Activated T-cell treated with anti-CD3 and anti-CD28 coated beads, Interleukin-2, amount 50 U/mL, for 48 hours (primary cell): ENCODE measurements around the gene HADHB.
"Not testable (repeated sequence)": the region's sequence is repeated elsewhere in the genome, so short reads cannot be mapped to it uniquely, and the experiment has no call there.

ENCODE experiments used
- DNase-seq, 2 experiments: peaks; one replicate each; pipeline ENCODE4 v3.0.0-alpha.2; 2020

The HADHB gene

GRCh38 chr2:26331321-26331720 is 86.6 kb downstream of the HADHB start:
- DNase-seq = not testable (repeated sequence)

GRCh38 chr2:26333293-26333692 is 88.6 kb downstream of the HADHB start:
- DNase-seq = no peak

- DNase-seq = no peak
These were observed 90.5 kb downstream of the HADHB start for GRCh38 chr2:26335231-26335630.

GRCh38 chr2:26336719-26337118 is 92.0 kb downstream of the HADHB start:
- no peak for DNase-seq

- DNase-seq = no peak
These were observed 92.6 kb downstream of the HADHB start for GRCh38 chr2:26337298-26337697.
